HG03159 (cell line): ENCODE measurements around the gene ZNF615.
"Not testable (repeated sequence)": the region's sequence is repeated elsewhere in the genome, so short reads cannot be mapped to it uniquely, and the experiment has no call there.

Experiments used
- ATAC-seq: cut with Tn5 transposase; IDR thresholded peaks from one replicate; pipeline ENCODE4 v1.9.1; 2021; ENCODE audit warnings: mild to moderate bottlenecking, moderate library complexity; ENCODE audit not compliant: unreplicated experiment

ZNF615 gene

DNA sequence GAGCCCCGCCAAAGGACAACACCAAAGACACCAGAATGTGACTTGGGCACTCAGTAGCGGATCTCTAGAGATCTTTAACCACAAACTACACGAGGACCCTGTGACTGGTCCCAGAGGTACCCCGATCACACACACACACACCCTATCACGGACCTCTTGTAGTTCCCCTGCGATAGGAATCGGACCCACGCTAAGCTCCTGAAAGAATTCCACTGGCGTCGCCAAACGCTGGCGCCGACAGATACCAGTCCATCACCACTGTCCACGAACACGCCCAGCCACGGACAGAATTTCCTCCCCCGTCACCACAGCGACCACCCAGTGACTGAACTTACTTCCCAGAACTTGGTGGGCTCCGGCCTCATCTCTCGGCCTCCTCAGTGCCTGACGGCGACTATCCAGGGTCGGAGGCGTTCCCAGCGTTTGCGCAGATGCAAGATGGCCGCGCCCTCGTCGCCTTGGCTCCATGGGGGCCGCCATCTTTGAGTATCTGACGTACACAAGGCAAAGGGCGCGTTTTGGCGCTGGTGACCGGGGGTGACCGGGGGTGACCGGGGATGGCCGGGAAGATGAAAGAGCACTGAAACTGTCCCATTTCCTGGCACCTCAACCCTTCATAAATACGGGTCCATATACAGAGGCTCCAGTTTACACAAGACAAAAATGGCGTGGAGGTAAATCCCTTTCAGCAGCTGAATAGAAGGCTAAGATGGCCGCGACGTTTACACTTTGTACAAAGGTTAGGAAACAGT lies at the start of gene ZNF615:
Gene ZNF615 (minus strand): TSS at position 406 of the 752 bp plus-strand sequence. CDS start 4,500 bp downstream, outside the sequence.
- peak; percentile 91 for ATAC-seq

- not testable (repeated sequence) for ATAC-seq
Observed at GRCh38 chr19:52056480-52056879, 48.5 kb upstream of the ZNF615 start.

GRCh38 chr19:52051736-52052135 lies 43.7 kb upstream of the ZNF615 start:
- ATAC-seq: not testable (repeated sequence)

DNA sequence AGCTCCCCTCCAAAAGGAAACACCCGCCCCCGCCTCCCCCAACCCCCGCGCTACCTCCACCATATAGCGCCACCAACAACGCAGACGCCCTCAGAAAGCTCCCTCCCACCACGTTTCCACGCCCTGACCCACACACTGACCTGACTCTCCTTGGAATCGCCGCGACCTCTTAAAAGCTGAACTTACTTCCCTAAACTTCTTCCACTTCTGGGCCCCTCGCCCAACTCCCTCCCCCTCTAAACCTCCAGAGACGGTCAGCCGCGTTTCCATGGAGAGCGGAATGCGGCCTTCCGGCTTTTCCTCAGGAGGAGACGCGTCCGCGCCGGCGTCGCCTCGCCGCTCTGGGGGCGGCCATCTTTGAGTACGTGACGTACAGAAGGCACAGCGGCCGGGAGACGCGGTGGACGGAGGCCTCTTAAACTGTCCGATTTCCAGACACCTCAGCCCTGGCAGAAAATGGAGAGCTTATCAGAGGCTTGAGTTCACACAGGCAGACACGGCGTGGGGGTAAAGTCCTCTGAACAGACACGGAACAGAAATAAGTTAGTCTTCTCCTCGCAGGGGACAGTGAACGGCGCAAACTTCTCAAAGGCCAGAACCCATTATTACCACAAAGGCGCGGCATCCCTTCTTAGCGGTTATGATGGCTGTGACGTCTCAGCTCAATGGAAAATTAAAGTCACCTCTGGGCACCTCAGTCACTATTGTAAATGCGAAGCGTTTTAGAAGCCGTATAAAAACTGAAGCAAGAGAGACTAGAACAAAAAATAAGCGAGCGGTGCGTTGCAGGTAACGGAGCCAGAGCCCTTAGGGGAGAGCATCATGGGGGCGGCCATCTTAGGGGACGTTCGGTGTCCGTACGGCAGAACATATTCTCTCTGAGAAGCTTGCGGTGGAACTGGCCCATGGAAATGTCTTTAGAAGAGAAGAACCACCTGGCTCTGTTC lies 40.8 kb upstream of the ZNF615 start, which contains the start of gene ZNF432:
Gene ZNF432 (minus strand): TSS at position 284 of the 947 bp plus-strand sequence. CDS start 1,970 bp downstream, outside the sequence.
- peak; percentile 86 for ATAC-seq

- no peak for ATAC-seq
Observed at GRCh38 chr19:52039169-52039568, 31.2 kb upstream of the ZNF615 start.

DNA sequence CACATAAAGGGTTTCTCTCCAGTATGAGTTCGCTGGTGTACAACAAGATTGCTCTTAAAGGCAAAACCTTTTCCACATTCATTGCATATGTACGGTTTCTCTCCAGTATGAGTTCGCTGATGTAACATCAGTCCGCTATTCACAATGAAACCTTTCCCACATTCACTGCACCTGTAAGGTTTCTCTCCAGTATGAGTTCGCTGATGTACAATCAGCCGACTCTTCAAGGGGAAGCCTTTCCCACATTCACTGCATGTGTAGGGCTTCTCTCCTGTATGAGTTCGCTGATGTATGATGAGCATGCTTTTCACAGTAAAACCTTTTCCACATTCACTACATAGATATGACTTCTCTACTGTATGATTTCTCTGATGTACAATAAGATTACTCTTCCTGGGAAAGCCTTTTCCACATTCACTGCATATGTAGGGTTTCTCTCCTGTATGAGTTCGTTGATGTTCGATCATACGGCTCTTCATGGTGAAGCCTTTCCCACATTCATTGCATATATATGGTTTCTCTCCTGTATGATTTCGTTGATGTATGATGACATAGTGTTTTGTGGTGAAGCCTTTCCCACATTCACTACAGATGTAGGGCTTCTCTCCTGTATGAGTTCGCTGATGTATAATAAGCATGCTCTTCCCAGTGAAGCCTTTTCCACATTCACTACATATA lies 26.2 kb upstream of the ZNF615 start:
- no peak for ATAC-seq

GRCh38 chr19:52028780-52029123 lies 20.7 kb upstream of the ZNF615 start:
- peak; percentile 28 for ATAC-seq

- peak; percentile 75 for ATAC-seq
Observed at GRCh38 chr19:52028027-52028779, 20.2 kb upstream of the ZNF615 start, which contains the start of gene ZNF614. ZNF614 (minus strand) TSS chr19:52028379; CDS start chr19:52025745, 2,634 bp downstream.

GRCh38 chr19:52026255-52026990 lies 18.4 kb upstream of the ZNF615 start:
- not testable (repeated sequence) for ATAC-seq

DNA sequence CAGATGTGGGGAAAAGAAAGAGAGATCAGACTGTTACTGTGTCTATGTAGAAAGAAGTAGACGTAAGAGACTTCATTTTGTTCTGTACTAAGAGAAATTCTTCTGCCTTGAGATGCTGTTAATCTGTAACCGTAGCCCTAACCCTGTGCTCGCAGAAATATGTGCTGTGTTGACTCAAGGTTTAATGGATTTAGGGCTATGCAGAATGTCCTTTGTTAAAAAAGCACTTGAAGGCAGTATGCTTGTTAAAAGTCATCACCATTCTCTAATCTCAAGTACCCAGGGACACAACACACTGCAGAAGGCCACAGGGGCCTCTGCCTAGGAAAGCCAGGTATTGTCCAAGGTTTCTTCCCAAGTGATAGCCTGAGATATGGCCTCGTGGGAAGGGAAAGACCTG lies 16.5 kb upstream of the ZNF615 start:
- ATAC-seq: not testable (repeated sequence)

- ATAC-seq: no peak
Observed at GRCh38 chr19:52022193-52022592, 14.2 kb upstream of the ZNF615 start.

DNA sequence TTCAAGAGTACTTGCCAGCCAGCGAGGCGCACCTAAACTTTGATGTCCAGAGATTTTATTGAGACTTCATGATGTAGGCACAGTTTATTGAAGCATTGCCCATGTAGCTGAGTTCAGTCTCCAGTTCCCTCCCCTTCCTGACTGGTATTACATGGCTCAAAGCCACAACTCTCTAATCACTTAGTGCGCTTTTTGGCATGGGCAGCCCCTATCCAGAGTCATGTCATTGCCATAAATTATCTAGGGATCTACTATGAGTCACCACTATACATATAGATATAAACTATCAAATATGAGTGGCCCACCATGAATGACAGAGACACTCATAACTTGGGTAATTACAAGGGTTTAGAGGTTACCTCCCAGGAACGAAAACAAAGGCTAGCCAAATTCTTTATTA lies 12.5 kb upstream of the ZNF615 start:
- ATAC-seq: no peak

- no peak for ATAC-seq
Observed at GRCh38 chr19:52010674-52011073, 2.7 kb upstream of the ZNF615 start.

DNA sequence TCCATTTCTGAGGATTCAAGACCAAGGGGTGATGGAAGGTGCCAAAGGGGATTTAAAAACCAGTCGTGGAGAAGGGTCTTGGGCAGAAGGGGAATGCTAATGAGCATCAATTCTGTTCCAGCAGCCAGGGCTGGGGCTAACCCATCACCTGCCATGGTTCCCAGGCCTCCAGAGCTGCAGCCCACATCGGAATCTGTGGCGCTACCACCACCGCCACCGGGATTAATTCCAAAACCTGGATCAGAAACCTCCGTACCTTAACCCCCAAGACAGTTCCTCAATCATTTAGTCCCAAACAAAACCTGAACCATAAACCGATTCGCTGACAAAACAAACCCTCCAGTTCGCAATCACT lies 583 bp downstream of the ZNF615 start:
- no peak for ATAC-seq

DNA sequence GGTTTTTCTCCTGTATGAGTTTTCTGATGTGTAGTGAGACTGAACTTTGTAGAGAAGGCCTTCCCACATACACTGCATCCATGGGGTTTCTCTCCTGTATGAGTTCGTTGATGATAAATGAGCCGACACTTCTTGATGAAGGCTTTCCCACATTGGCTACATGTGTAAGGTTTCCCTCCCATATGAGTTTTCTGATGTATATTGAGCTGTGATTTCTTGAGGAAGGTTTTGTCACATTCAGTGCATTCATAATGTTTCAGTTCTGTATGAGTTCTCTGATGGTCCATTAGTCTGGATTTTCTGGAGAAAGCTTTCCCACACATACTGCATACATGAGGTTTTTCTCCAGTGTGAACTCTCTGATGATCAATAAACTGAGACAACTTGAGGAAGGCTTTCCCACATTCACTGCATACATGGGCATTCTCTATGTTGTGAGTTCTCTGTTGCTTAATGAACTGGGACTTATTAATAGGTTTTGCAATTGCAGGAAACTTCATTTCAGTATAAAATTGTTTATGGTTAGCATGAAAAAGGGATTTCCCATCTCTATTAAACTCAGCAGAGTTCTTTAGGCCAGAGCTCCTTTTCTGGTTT lies 13.9 kb downstream of the ZNF615 start:
- ATAC-seq: no peak

GRCh38 chr19:51993422-51993821 lies 14.6 kb downstream of the ZNF615 start:
- ATAC-seq: no peak

DNA sequence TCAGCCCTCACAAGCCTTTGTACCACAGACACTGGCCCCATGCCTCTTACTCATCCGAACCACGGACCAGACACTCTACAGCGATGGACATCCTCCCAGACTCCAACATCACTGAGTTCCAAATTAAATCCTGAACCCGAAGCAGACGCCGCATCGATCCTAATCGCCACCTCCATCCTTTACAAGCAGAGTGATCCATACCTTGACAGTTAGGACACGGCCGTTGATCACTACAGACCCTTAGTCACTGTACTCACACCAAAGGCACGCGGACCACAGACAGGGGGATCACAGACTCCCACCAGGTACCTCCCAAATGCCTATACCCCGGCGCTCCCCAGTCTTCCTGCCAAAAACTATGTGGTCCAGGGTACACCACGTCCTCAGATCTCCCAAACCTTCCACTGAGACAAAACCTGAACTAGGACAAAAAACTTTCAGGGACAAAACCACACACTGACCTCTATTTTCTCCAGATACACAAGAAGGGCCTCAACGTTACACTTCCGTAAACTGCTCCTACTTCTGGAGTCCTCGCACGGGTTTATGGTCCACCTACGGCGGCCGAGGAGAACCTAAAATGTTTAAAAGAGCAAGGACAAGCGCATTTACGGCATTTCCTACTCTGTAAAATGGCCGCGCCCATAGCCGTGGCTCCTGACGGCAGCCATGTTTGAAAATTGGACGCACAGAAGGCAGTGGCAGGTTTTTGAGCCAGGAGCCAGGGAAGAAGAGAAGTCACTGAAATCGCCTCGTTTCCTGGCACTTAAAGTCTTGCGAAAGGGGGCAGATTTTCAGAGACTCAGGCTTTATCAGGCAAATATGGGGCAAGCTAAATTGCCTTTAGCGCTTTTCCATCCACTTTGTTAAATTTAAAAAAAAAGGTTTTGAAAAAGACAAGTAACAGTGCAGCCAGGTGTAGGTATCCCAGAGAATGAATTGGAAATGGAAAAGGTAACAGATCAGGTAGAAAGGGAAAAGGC lies 21.4 kb downstream of the ZNF615 start, which contains the start of gene ZNF350:
Gene ZNF350 (minus strand): TSS at position 532 of the 983 bp plus-strand sequence. CDS start 12,480 bp downstream, outside the sequence.
- peak; percentile 94 for ATAC-seq

GRCh38 chr19:51983361-51983760 lies 24.6 kb downstream of the ZNF615 start:
- ATAC-seq: no peak
